Measurements from ENCODE around the gene STUB1.

GRCh38 chr16:657487-657886 lies 22.7 kb upstream of the STUB1 start:
- TF ChIP-seq NPAS2 (CRISPR knock-in tag; IDR thresholded peaks at IDR 0.05; ENCODE audit: borderline replicate concordance) (no peak), KDM5A (IDR thresholded peaks at IDR 0.05) (no peak), CBX8 (IDR thresholded peaks at IDR 0.05) (no peak), MYC (IDR thresholded peaks at IDR 0.05; ENCODE audit: borderline replicate concordance, low read length) (no peak), EP300 (IDR thresholded peaks at IDR 0.05) (no peak), JUN (IDR thresholded peaks at IDR 0.05) (no peak), CTCF (IDR thresholded peaks at IDR 0.05) (no peak), CBX2 (IDR thresholded peaks at IDR 0.05; ENCODE audit: borderline replicate concordance, low read depth) (no peak), CHD2 (IDR thresholded peaks at IDR 0.05; ENCODE audit: low read length, partially characterized antibody) (no peak), KDM1A (IDR thresholded peaks at IDR 0.05; ENCODE audit: low read depth) (no peak), NFE2L2 (conservative IDR thresholded peaks at IDR 0.05; ENCODE audit: low read length) (no peak), RAD21 (conservative IDR thresholded peaks at IDR 0.05 in 1 of 2, IDR thresholded peaks at IDR 0.05 in 1 of 2) (no peak)
